MCF 10A (cell line): ENCODE data around the gene RGS19. TPM values are rescaled to one million over a fixed set of nuclear protein-coding genes. Genes with fewer than 3 reads are reported as not detected.

Source experiments
- BruUV-seq: library from RNA; stranded (reverse); fragments of 400-500 nt; replicated peaks from 2 replicates; lab custom pipeline; 2021; lab: Mats Ljungman, UMichigan
- CTCF ChIA-PET: fragments of 300-600 bp; sonication (Branson Sonifier 250); formaldehyde crosslinking; extraction: SDS; loops from one replicate; lab custom pipeline; 2021; ENCODE audit warnings: antibody characterized with exemption, inconsistent platforms; lab: Yijun Ruan, JAX
- POLR2A ChIA-PET: fragments of 300-600, 350-650 bp; sonication (Branson Sonifier 250); formaldehyde crosslinking; extraction: SDS; loops from one replicate; lab custom pipeline; 2020; ENCODE audit warnings: antibody characterized with exemption, inconsistent platforms; lab: Yijun Ruan, JAX
- DNase-seq: peaks from one replicate; pipeline ENCODE4 v3.0.0-alpha.2; 2018; ENCODE audit not compliant: unreplicated experiment
- H3K27ac Mint-ChIP-seq: one replicate; pipeline ENCODE4 v1.8.0; 2022; ENCODE audit warnings: mild to moderate bottlenecking, low read depth, mixed read lengths; ENCODE audit not compliant: unreplicated experiment
- H3K27me3 Mint-ChIP-seq: one replicate; pipeline ENCODE4 v1.8.0; 2022; ENCODE audit warnings: mixed read lengths; ENCODE audit not compliant: insufficient read depth, unreplicated experiment
- H3K36me3 Mint-ChIP-seq: one replicate; pipeline ENCODE4 v1.8.0; 2022; ENCODE audit warnings: mild to moderate bottlenecking, moderate library complexity, mixed read lengths; ENCODE audit not compliant: insufficient read depth, unreplicated experiment
- H3K4me1 Mint-ChIP-seq: one replicate; pipeline ENCODE4 v1.8.0; 2022; ENCODE audit warnings: mixed read lengths; ENCODE audit not compliant: insufficient read depth, unreplicated experiment
- H3K4me3 Mint-ChIP-seq: one replicate; pipeline ENCODE4 v1.8.0; 2022; ENCODE audit warnings: mild to moderate bottlenecking, moderate library complexity, mixed read lengths; ENCODE audit not compliant: unreplicated experiment
- H3K9me3 Mint-ChIP-seq: one replicate; pipeline ENCODE4 v1.8.0; 2022; ENCODE audit warnings: mixed read lengths; ENCODE audit not compliant: unreplicated experiment
- intact Hi-C: fragments of 100-400 bp; cut with micrococcal nuclease; formaldehyde crosslinking; loops from 2 replicates; pipeline ENCODE4 v1.14.1; 2022
- total RNA-seq: library from RNA; stranded (reverse); gene quantifications from 2 replicates; pipeline ENCODE4 v1.2.3, GENCODE V29; 2022
- TF ChIP-seq, protein P1 (sequence below): fragments of 200-600 bp; IDR thresholded peaks from one replicate; pipeline ENCODE4 v1.8.0; 2022; ENCODE audit warnings: antibody characterized with exemption, mild to moderate bottlenecking; ENCODE audit not compliant: unreplicated experiment

Gene RGS19
- total RNA-seq, 1 experiment from 2014 or later, result 8.8 TPM

DNA sequence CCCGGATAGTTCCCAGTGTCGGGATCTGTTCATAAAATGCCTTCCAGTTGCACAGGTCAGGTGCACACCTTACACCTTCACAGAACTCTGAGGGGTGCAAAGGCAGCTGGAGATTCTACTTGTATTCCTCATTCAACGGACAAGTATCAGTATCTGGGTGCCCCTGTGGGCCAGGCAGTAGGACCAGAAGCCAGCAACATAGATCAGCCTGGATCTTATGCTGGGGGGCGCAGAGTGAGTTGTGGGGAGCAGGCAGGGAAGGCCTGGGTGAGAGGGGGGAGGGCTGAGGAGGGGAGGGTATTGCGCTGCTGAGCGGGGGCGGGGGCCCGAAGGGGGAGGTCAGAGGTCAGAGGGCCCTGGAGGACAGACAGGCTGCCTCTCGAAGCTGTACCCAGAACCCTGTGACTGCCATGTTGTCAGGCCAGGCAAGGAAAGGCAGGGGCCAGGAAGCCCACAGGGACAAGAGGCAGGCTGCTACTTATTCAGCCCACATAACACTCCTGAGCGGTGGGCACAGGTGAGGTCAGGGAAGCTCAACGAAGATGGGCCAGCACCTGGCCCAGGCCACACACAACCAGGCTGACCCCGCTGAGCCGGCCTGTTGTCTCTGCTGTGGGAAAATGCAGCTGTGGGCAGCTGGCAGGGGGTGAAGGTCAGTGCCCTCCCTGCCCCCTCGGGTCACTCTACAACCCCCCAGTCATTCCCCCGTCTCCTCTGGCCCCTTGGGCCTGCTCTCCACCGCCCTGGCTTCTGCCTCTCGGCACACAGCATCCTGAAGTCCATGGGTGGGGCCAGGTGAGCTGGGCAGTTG lies 1.7 kb upstream of the RGS19 start:
- no peak for DNase-seq
- Mint-ChIP-seq H3K4me1 (peaks cover 8% of the 10 kb centered on the region), H3K27me3 (no peaks in the 10 kb centered on the region), H3K9me3 (no peaks in the 10 kb centered on the region), H3K27ac (no peak overlapping the region), H3K4me3 (peak overlapping the region; percentile 60), H3K36me3 (peaks cover 6% of the 10 kb centered on the region)
- POLR2A ChIA-PET, result interaction anchor here (0.8 to 1.3 kb wide), 2 partner anchors 141 to 175 kb away, joined by 5 to 6 read pairs; no protein-coding TSS in a partner anchor
- TF ChIP-seq, protein P1, sequence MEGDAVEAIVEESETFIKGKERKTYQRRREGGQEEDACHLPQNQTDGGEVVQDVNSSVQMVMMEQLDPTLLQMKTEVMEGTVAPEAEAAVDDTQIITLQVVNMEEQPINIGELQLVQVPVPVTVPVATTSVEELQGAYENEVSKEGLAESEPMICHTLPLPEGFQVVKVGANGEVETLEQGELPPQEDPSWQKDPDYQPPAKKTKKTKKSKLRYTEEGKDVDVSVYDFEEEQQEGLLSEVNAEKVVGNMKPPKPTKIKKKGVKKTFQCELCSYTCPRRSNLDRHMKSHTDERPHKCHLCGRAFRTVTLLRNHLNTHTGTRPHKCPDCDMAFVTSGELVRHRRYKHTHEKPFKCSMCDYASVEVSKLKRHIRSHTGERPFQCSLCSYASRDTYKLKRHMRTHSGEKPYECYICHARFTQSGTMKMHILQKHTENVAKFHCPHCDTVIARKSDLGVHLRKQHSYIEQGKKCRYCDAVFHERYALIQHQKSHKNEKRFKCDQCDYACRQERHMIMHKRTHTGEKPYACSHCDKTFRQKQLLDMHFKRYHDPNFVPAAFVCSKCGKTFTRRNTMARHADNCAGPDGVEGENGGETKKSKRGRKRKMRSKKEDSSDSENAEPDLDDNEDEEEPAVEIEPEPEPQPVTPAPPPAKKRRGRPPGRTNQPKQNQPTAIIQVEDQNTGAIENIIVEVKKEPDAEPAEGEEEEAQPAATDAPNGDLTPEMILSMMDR, result no peak
- intact Hi-C loops, result no loop called here
- BruUV-seq, result no TSS peak
- CTCF ChIA-PET, result interaction anchor here (0.5 to 8.9 kb wide), 7 partner anchors 11 to 554 kb away, joined by 4 to 93 read pairs (median 6); no protein-coding TSS in a partner anchor

DNA sequence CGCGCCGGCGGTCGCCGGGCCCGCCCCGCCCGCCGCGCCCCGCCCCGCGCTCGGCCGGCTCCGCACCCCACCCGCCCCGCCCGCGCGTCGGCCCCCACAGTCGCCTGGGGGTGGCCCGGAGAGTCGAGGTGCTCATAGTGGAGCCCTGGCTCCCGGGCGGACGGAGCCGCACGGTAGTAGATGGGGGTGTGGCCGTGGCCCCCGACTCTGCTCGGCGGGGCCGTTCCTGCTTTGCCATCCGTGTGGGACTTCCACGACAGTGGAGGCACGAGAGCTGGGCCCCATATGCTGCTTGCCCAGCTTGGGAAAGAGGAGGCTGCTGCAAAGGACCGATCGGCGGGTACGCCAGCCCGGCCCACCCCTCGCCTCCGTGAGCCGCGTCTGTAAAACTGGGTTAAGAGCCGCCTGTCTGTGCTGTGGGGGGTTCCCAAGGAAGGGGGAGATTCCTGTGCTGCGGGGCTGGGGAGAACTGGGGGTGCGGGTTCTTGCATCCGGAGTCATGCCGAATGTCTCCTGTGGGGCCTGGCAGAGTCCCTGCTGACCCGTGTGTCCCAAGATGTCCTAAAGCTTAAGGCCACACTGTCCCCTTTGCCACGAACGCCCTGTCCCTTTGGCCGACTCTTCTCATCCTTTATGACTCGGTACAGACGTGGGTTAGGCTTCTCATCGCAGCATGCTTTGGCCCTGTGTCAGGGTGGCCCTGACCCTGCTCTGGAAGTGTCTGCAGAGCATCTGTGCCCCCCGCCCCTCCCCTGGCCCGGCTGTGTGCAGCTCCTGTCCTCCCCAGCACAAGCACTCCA lies 895 bp upstream of the RGS19 start, which contains the start of gene OPRL1:
OPRL1 (plus strand) TSS at position 70 of the 800 bp plus-strand sequence. CDS start 12,639 bp downstream, outside the sequence.
- Mint-ChIP-seq H3K36me3 (peaks cover 6% of the 10 kb centered on the region), H3K4me1 (peaks cover 8% of the 10 kb centered on the region), H3K27me3 (no peaks in the 10 kb centered on the region), H3K9me3 (no peaks in the 10 kb centered on the region), H3K4me3 (peak within 1 kb of the TSS; percentile 73), H3K27ac (peak within 1 kb of the TSS; percentile 83)
- CTCF ChIA-PET, result interaction anchor here (0.5 to 8.9 kb wide), 5 partner anchors 11 to 42 kb away, joined by 4 to 93 read pairs (median 6); no protein-coding TSS in a partner anchor
- TF ChIP-seq, protein P1, result no peak
- DNase-seq, result no peak
- intact Hi-C loops, result no loop called here
- POLR2A ChIA-PET, result interaction anchor here (0.8 to 2.0 kb wide), 8 partner anchors 15 to 807 kb away, joined by 3 to 8 read pairs (median 4); partner anchors contain the start of genes ARFGAP1, SAMD10 and TCEA2
- no TSS peak for BruUV-seq

DNA sequence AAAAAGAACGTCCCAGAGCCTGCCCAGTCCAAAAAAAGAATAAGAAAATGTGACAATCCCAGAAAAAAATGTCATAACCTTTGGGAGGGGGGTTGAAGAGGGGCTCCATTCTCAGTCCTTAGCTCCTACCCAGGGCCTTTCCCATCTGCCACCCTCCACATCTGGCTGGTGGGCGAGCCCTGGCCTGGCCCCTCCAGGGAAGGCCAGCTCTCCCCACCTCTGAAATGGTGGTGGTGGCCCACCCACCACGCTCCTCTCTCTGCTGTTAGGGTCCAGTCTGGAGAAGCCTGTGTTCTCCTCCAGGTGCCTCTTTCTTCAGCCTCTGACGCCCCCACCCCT lies 415 bp downstream of the RGS19 start:
- BruUV-seq, result no TSS peak
- intact Hi-C loops, result no loop called here

More for the DNA sequence above, 415 bp downstream of the RGS19 start:
- H3K27me3 Mint-ChIP-seq, result no peaks in the 10 kb centered on the region
- H3K36me3 Mint-ChIP-seq, result peaks cover 6% of the 10 kb centered on the region
- POLR2A ChIA-PET, result interaction anchor here (0.6 to 2.0 kb wide), 6 partner anchors 13 to 54 kb away, joined by 3 to 10 read pairs (median 4); partner anchors contain the start of gene TCEA2
- DNase-seq, result no peak
- H3K9me3 Mint-ChIP-seq, result no peaks in the 10 kb centered on the region
- TF ChIP-seq, protein P1, result no peak
- H3K4me3 Mint-ChIP-seq, result peak overlapping the region; percentile 73
- H3K4me1 Mint-ChIP-seq, result peaks cover 8% of the 10 kb centered on the region
- H3K27ac Mint-ChIP-seq, result peak overlapping the region; percentile 83
- CTCF ChIA-PET, result interaction anchor here (0.6 to 8.9 kb wide), 4 partner anchors 9 to 207 kb away, joined by 5 to 93 read pairs (median 16); no protein-coding TSS in a partner anchor
